MCF 10A (cell line): Measurements from ENCODE around the gene WDR5B. TPM values are rescaled to one million over a fixed set of nuclear protein-coding genes. Genes with fewer than 3 reads are reported as not detected.

Experiments
- BruUV-seq: library from RNA; stranded (reverse); fragments of 400-500 nt; replicated peaks from 2 replicates; lab custom pipeline; 2021; lab: Mats Ljungman, UMichigan
- CTCF ChIA-PET: fragments of 300-600 bp; sonication (Branson Sonifier 250); formaldehyde crosslinking; extraction: SDS; loops from one replicate; lab custom pipeline; 2021; ENCODE audit warnings: antibody characterized with exemption, inconsistent platforms; lab: Yijun Ruan, JAX
- POLR2A ChIA-PET: fragments of 300-600, 350-650 bp; sonication (Branson Sonifier 250); formaldehyde crosslinking; extraction: SDS; loops from one replicate; lab custom pipeline; 2020; ENCODE audit warnings: antibody characterized with exemption, inconsistent platforms; lab: Yijun Ruan, JAX
- DNase-seq: peaks from one replicate; pipeline ENCODE4 v3.0.0-alpha.2; 2018; ENCODE audit not compliant: unreplicated experiment
- H3K27ac Mint-ChIP-seq: one replicate; pipeline ENCODE4 v1.8.0; 2022; ENCODE audit warnings: mild to moderate bottlenecking, low read depth, mixed read lengths; ENCODE audit not compliant: unreplicated experiment
- H3K27me3 Mint-ChIP-seq: one replicate; pipeline ENCODE4 v1.8.0; 2022; ENCODE audit warnings: mixed read lengths; ENCODE audit not compliant: insufficient read depth, unreplicated experiment
- H3K36me3 Mint-ChIP-seq: one replicate; pipeline ENCODE4 v1.8.0; 2022; ENCODE audit warnings: mild to moderate bottlenecking, moderate library complexity, mixed read lengths; ENCODE audit not compliant: insufficient read depth, unreplicated experiment
- H3K4me1 Mint-ChIP-seq: one replicate; pipeline ENCODE4 v1.8.0; 2022; ENCODE audit warnings: mixed read lengths; ENCODE audit not compliant: insufficient read depth, unreplicated experiment
- H3K4me3 Mint-ChIP-seq: one replicate; pipeline ENCODE4 v1.8.0; 2022; ENCODE audit warnings: mild to moderate bottlenecking, moderate library complexity, mixed read lengths; ENCODE audit not compliant: unreplicated experiment
- H3K9me3 Mint-ChIP-seq: one replicate; pipeline ENCODE4 v1.8.0; 2022; ENCODE audit warnings: mixed read lengths; ENCODE audit not compliant: unreplicated experiment
- CTCF ChIP-seq: fragments of 200-600 bp; IDR thresholded peaks from one replicate; pipeline ENCODE4 v1.8.0; 2022; ENCODE audit warnings: antibody characterized with exemption, mild to moderate bottlenecking; ENCODE audit not compliant: unreplicated experiment
- intact Hi-C: fragments of 100-400 bp; cut with micrococcal nuclease; formaldehyde crosslinking; loops from 2 replicates; pipeline ENCODE4 v1.14.1; 2022
- total RNA-seq: library from RNA; stranded (reverse); gene quantifications from 2 replicates; pipeline ENCODE4 v1.2.3, GENCODE V29; 2022

Gene WDR5B
- total RNA-seq, 1 experiment from 2014 or later, result 10.0 TPM

- no peak for TF ChIP-seq CTCF
- peaks cover 22% of the 10 kb centered on the region for H3K4me1 Mint-ChIP-seq
- H3K4me3 Mint-ChIP-seq, result peak within 1 kb of the TSS; percentile 98
- no TSS peak for BruUV-seq
- no peaks in the 10 kb centered on the region for H3K9me3 Mint-ChIP-seq
- POLR2A ChIA-PET, result interaction anchor here (0.7 to 4.9 kb wide), 31 partner anchors 10 to 838 kb away, joined by 3 to 91 read pairs (median 6); partner anchors contain the start of genes CSTA, EAF2, HSPBAP1 and KPNA1
- H3K27me3 Mint-ChIP-seq, result no peaks in the 10 kb centered on the region
- DNase-seq, result peak; percentile 90
- peak within 1 kb of the TSS; percentile 97 for H3K27ac Mint-ChIP-seq
- CTCF ChIA-PET, result interaction anchor here (0.6 to 2.7 kb wide), 11 partner anchors 10 to 84 kb away, joined by 3 to 23 read pairs (median 4); no protein-coding TSS in a partner anchor
- intact Hi-C loops, result no loop called here
- no peaks in the 10 kb centered on the region for H3K36me3 Mint-ChIP-seq
Measured at GRCh38 chr3:122382888-122383666, 32.8 kb downstream of the WDR5B start, which contains the start of gene MIX23. TSS of gene MIX23 (minus strand) at chr3:122383231. CDS start at chr3:122383224, 7 bp downstream.

- peaks cover 16% of the 10 kb centered on the region for H3K36me3 Mint-ChIP-seq
- intact Hi-C loops, result no loop called here
- no peak for DNase-seq
- no peaks in the 10 kb centered on the region for H3K27me3 Mint-ChIP-seq
- peaks cover 33% of the 10 kb centered on the region for H3K4me1 Mint-ChIP-seq
- H3K4me3 Mint-ChIP-seq, result no peak overlapping the region
- no peaks in the 10 kb centered on the region for H3K9me3 Mint-ChIP-seq
- no TSS peak for BruUV-seq
- H3K27ac Mint-ChIP-seq, result no peak overlapping the region
- TF ChIP-seq CTCF, result no peak
- ChIA-PET POLR2A (no interaction called here), CTCF (interaction anchor here (1.9 kb wide), 1 partner anchor 72 kb away, joined by 5 read pairs; no protein-coding TSS in a partner anchor)
Measured at GRCh38 chr3:122377975-122378374, 37.9 kb downstream of the WDR5B start.

- Mint-ChIP-seq H3K4me3 (no peak overlapping the region), H3K27me3 (no peaks in the 10 kb centered on the region)
Measured at GRCh38 chr3:122374034-122374433, 41.8 kb downstream of the WDR5B start.

More at GRCh38 chr3:122374034-122374433, 41.8 kb downstream of the WDR5B start:
- intact Hi-C loops, result no loop called here
- no peak for TF ChIP-seq CTCF
- POLR2A ChIA-PET, result no interaction called here
- no peak overlapping the region for H3K27ac Mint-ChIP-seq
- peaks cover 34% of the 10 kb centered on the region for H3K36me3 Mint-ChIP-seq
- no peaks in the 10 kb centered on the region for H3K9me3 Mint-ChIP-seq
- DNase-seq, result no peak
- CTCF ChIA-PET, result no interaction called here
- peaks cover 16% of the 10 kb centered on the region for H3K4me1 Mint-ChIP-seq
- no TSS peak for BruUV-seq
